ENCODE results near the gene MB. TPM values are rescaled to one million over a fixed set of nuclear protein-coding genes. Genes with fewer than 3 reads are reported as not detected.

MB gene
- total and polyA plus RNA-seq, 9 of the 15 experiments (the other 6 are each of a cell fraction or from before 2014, with no cell fraction given): not detected

- Histone ChIP-seq H3K4me1 (replicated peaks in 1 of 2; ENCODE audit: control insufficient read depth in 2 of 2, insufficient read depth in 2 of 2, low read length in 2 of 2) (peaks cover 0 to 4% of the 10 kb centered on the region in 2 experiments; a peak in 2 of 5 replicates), H3K36me3 (ENCODE audit: control insufficient read depth, insufficient read depth, low read length) (no peaks in the 10 kb centered on the region), H3K9me1 (ENCODE audit: control insufficient read depth, insufficient read depth, low read length) (no peaks in the 10 kb centered on the region), H3K4me2 (ENCODE audit: insufficient read depth, low read length) (no peak overlapping the region), H3K9me3 (replicated peaks; ENCODE audit: control insufficient read depth, insufficient read depth, low read depth, low read length) (0 out of 2 replicates have a peak, but pooled peaks cover 1% of the 10 kb centered on the region), H4K20me1 (replicated peaks; ENCODE audit: control insufficient read depth, insufficient read depth, low read length) (no peaks in the 10 kb centered on the region), H2AFZ (ENCODE audit: low read depth, low read length) (no peak overlapping the region), H3K79me2 (ENCODE audit: control insufficient read depth, insufficient read depth, low read length) (no peaks in the 10 kb centered on the region), H3K9ac (ENCODE audit: insufficient read depth in 1 of 2, low read depth in 2 of 2, low read length in 2 of 2) (no peak overlapping the region), H3K27ac (ENCODE audit: extremely low read depth, low read depth, low read length) (no peak overlapping the region), H3K27me3 (ENCODE audit: control insufficient read depth in 2 of 2, insufficient read depth in 2 of 2, low read length in 2 of 2) (peaks cover 0 to 14% of the 10 kb centered on the region in 2 experiments; a peak in 3 of 5 replicates), H3K4me3 (no peak overlapping the region)
- ATAC-seq (no peak), FAIRE-seq (no peak), DNase-seq (ENCODE audit: extremely low read depth in 1 of 4, low spot score in 3 of 4) (no peak)
- BruUV-seq (replicated peaks): no TSS peak
- TF ChIP-seq SMARCE1 (IDR thresholded peaks at IDR 0.05) (no peak), CHAMP1 (IDR thresholded peaks at IDR 0.05) (no peak), LEF1 (IDR thresholded peaks at IDR 0.05) (no peak), MAFF (IDR thresholded peaks at IDR 0.05; ENCODE audit: low read length) (no peak), ZNF347 (CRISPR knock-in tag; IDR thresholded peaks at IDR 0.05; ENCODE audit: low read depth) (no peak), CEBPB (tag; IDR thresholded peaks at IDR 0.05) (no peak), HDAC1 (IDR thresholded peaks at IDR 0.05) (no peak), KHSRP (IDR thresholded peaks at IDR 0.05) (no peak), BRD4 (IDR thresholded peaks at IDR 0.05) (no peak), SMC3 (conservative IDR thresholded peaks at IDR 0.05; ENCODE audit: insufficient read depth, low read depth, low read length) (no peak), NR3C1 (CRISPR knock-in tag; IDR thresholded peaks at IDR 0.05) (no peak), ZNF408 (CRISPR knock-in tag; IDR thresholded peaks at IDR 0.05; ENCODE audit: low read depth) (no peak), EHMT2 (IDR thresholded peaks at IDR 0.05) (no peak), ZNF311 (CRISPR knock-in tag; IDR thresholded peaks at IDR 0.05) (no peak), RAD51 (IDR thresholded peaks at IDR 0.05; ENCODE audit: borderline replicate concordance, low read depth) (no peak), BHLHE40 (IDR thresholded peaks at IDR 0.05; ENCODE audit: low read length) (no peak), GTF2E2 (tag; IDR thresholded peaks at IDR 0.05) (no peak)
- TF ChIP-seq, protein P1, sequence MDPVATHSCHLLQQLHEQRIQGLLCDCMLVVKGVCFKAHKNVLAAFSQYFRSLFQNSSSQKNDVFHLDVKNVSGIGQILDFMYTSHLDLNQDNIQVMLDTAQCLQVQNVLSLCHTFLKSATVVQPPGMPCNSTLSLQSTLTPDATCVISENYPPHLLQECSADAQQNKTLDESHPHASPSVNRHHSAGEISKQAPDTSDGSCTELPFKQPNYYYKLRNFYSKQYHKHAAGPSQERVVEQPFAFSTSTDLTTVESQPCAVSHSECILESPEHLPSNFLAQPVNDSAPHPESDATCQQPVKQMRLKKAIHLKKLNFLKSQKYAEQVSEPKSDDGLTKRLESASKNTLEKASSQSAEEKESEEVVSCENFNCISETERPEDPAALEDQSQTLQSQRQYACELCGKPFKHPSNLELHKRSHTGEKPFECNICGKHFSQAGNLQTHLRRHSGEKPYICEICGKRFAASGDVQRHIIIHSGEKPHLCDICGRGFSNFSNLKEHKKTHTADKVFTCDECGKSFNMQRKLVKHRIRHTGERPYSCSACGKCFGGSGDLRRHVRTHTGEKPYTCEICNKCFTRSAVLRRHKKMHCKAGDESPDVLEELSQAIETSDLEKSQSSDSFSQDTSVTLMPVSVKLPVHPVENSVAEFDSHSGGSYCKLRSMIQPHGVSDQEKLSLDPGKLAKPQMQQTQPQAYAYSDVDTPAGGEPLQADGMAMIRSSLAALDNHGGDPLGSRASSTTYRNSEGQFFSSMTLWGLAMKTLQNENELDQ (CRISPR knock-in tag; IDR thresholded peaks at IDR 0.05; ENCODE audit: borderline replicate concordance): no peak
- TF ChIP-seq, protein P2, sequence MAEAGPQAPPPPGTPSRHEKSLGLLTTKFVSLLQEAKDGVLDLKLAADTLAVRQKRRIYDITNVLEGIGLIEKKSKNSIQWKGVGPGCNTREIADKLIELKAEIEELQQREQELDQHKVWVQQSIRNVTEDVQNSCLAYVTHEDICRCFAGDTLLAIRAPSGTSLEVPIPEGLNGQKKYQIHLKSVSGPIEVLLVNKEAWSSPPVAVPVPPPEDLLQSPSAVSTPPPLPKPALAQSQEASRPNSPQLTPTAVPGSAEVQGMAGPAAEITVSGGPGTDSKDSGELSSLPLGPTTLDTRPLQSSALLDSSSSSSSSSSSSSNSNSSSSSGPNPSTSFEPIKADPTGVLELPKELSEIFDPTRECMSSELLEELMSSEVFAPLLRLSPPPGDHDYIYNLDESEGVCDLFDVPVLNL (CRISPR knock-in tag; IDR thresholded peaks at IDR 0.05; ENCODE audit: low read depth): no peak
- TF ChIP-seq, protein P3, sequence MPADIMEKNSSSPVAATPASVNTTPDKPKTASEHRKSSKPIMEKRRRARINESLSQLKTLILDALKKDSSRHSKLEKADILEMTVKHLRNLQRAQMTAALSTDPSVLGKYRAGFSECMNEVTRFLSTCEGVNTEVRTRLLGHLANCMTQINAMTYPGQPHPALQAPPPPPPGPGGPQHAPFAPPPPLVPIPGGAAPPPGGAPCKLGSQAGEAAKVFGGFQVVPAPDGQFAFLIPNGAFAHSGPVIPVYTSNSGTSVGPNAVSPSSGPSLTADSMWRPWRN (IDR thresholded peaks at IDR 0.05; ENCODE audit: low read depth): no peak
- WGBS (ENCODE audit: insufficient coverage, low coverage, missing lambda C conversion rate): 19% methylated on average over 12 of the region's 12 CpGs
- intact Hi-C loops (cut with micrococcal nuclease) (no loop called here), in situ Hi-C loops (cut with MboI) (no loop called here)
- ChIA-PET CTCF (ENCODE audit: low intra/inter-chr PET ratio) (no interaction called here), POLR2A (interaction anchor here (0.7 kb wide), 1 partner anchor 296 kb away, joined by 3 read pairs; no protein-coding TSS in a partner anchor)
These were observed 16.7 kb downstream of the MB start for GRCh38 chr22:35600476-35600875.
